ENCODE results near the gene TNS3.

GRCh38 chr7:47580811-47581331, 1.0 kb downstream of the TNS3 start:
- TF ChIP-seq CTCF (IDR thresholded peaks at IDR 0.05) (no peak), EP300 (IDR thresholded peaks at IDR 0.05) (no peak), POLR2A (IDR thresholded peaks at IDR 0.05; ENCODE audit: low read depth) (no peak), POLR2AphosphoS5 (IDR thresholded peaks at IDR 0.05) (no peak)
